K562 (cell line): ENCODE data around the gene RASGEF1C. TPM values are rescaled to one million over a fixed set of nuclear protein-coding genes. Genes with fewer than 3 reads are reported as not detected.

Source experiments
- BDP1 ChIP-seq: IDR thresholded peaks from 3 replicates; pipeline ENCODE4 v1.6.1; 2011; ENCODE audit not compliant: insufficient read length, insufficient read depth
- BHLHE40 ChIP-seq: IDR thresholded peaks from 2 replicates; pipeline ENCODE4 v1.6.1; 2011; ENCODE audit warnings: low read length, improper control_type of control experiment
- CTCF ChIP-seq, 3 experiments: IDR thresholded peaks in 2 of 3; conservative IDR thresholded peaks in 1 of 3; 2 replicates each; pipeline ENCODE4 v1.5.1; 2011 to 2012; ENCODE audit warnings: low read length in 3 of 3, mild to moderate bottlenecking in 3 of 3, control low read depth in 2 of 3, improper control_type of control experiment in 1 of 3, inconsistent platforms in 1 of 3, low read depth in 1 of 3, mixed read lengths in 1 of 3, moderate library complexity in 1 of 3; ENCODE audit not compliant: insufficient read depth in 2 of 3
- DDX20 ChIP-seq: fragments of 450-650 bp; IDR thresholded peaks from 2 replicates; pipeline ENCODE4 v1.6.1; 2016; ENCODE audit warnings: missing genetic modification characterization, low read depth, mild to moderate bottlenecking, missing compliant biosample characterization, moderate library complexity
- PRDM10 ChIP-seq: fragments of 450-650 bp; IDR thresholded peaks from 2 replicates; pipeline ENCODE4 v1.6.1; 2018; ENCODE audit not compliant: partially characterized antibody
- RBFOX2 ChIP-seq: fragments of 200-400 bp; formaldehyde crosslinking; IDR thresholded peaks from 2 replicates; pipeline ENCODE4 v1.6.1; 2017; ENCODE audit warnings: low read depth, mild to moderate bottlenecking, low read length, moderate library complexity
- SMAD4 ChIP-seq: fragments of 250-450 bp; sonication (Bioruptor Pico); conservative IDR thresholded peaks from 2 replicates; pipeline ENCODE4 v1.8.0; 2021; ENCODE audit warnings: inconsistent platforms, mild to moderate bottlenecking, moderate library complexity
- SPI1 ChIP-seq: IDR thresholded peaks from 2 replicates; pipeline ENCODE4 v1.6.1; 2011; ENCODE audit warnings: low read depth, low read length, control low read depth, borderline replicate concordance
- TCF7 ChIP-seq: sonication (generic); IDR thresholded peaks from 2 replicates; pipeline ENCODE4 v1.6.1; 2016; ENCODE audit warnings: antibody characterized with exemption, borderline replicate concordance
- polyA plus RNA-seq, 8 experiments: library from polyadenylated mRNA; depleted of rRNA in 4 of 8; stranded (reverse) in 5 of 8; unstranded in 3 of 8; fragments of >200 nt; fragmentation: Nextera tagmentation in 2 of 8; fragmentation: Illumina TruSeq in 1 of 8; extraction: Ambion mirVana in 2 of 8; extraction: Trizol in 1 of 8; gene quantifications; 2 replicates each; pipeline versions ENCODE4 v1.2.1 to v1.2.3, GENCODE V29; 2011 to 2014; ENCODE audit warnings: inconsistent platforms in 1 of 8, missing spikeins in 1 of 8
- total RNA-seq, 7 experiments: library from RNA; depleted of rRNA in 6 of 7; stranded (reverse); fragments of >200 nt in 6 of 7; fragmentation: Illumina TruSeq in 2 of 7; extraction: Trizol in 2 of 7; gene quantifications; 2 replicates each; pipeline versions ENCODE4 v1.2.1 to v1.2.3, GENCODE V29; 2011 to 2021; ENCODE audit warnings: low replicate concordance in 1 of 7
- TF ChIP-seq, protein P1 (sequence below): fragments of 250-450 bp; sonication (Bioruptor Pico); IDR thresholded peaks from 2 replicates; pipeline ENCODE4 v1.4.0; 2020
- TF ChIP-seq, protein P2 (sequence below), 2 experiments: fragments of 450-650 bp in 1 of 2; sonication (generic) in 1 of 2; formaldehyde crosslinking in 1 of 2; IDR thresholded peaks; 2 replicates each; pipeline versions ENCODE4 v1.7.1 to v1.9.0; 2016 to 2022; ENCODE audit warnings: inconsistent platforms in 1 of 2, mild to moderate bottlenecking in 1 of 2, missing genetic modification reagents in 1 of 2

The RASGEF1C gene
- total and polyA plus RNA-seq, 9 of the 15 experiments (the other 6 are each of a cell fraction or from before 2014, with no cell fraction given) = 0.04 to 1.1 (median 0.21) TPM; not detected in 4

GRCh38 chr5:180105827-180106312 is 103.1 kb downstream of the RASGEF1C start (continued):
- TF ChIP-seq RBFOX2 (peak; percentile 42; the same call in 1 of the 2 replicates), BDP1 (no peak), DDX20 (tag) (peak; percentile 69; the same call in 1 of the 2 replicates), SPI1 (peak; percentile 35; the same call in 1 of the 2 replicates), SMAD4 (CRISPR knock-in tag) (0 out of 2 replicates have a peak, but pooled peaks have one; percentile 51), TCF7 (no peak), BHLHE40 (no peak), PRDM10 (no peak), CTCF (IDR thresholded peaks at IDR 0.05 in 2 of 3, conservative IDR thresholded peaks at IDR 0.05 in 1 of 3; ENCODE audit: insufficient read depth in 2 of 3, low read depth in 1 of 3, low read length in 3 of 3) (no peak)
- TF ChIP-seq, protein P1, sequence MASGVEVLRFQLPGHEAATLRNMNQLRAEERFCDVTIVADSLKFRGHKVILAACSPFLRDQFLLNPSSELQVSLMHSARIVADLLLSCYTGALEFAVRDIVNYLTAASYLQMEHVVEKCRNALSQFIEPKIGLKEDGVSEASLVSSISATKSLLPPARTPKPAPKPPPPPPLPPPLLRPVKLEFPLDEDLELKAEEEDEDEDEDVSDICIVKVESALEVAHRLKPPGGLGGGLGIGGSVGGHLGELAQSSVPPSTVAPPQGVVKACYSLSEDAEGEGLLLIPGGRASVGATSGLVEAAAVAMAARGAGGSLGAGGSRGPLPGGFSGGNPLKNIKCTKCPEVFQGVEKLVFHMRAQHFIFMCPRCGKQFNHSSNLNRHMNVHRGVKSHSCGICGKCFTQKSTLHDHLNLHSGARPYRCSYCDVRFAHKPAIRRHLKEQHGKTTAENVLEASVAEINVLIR (CRISPR knock-in tag) = peak; percentile 45; the same call in 1 of the 2 replicates
- TF ChIP-seq, protein P2, sequence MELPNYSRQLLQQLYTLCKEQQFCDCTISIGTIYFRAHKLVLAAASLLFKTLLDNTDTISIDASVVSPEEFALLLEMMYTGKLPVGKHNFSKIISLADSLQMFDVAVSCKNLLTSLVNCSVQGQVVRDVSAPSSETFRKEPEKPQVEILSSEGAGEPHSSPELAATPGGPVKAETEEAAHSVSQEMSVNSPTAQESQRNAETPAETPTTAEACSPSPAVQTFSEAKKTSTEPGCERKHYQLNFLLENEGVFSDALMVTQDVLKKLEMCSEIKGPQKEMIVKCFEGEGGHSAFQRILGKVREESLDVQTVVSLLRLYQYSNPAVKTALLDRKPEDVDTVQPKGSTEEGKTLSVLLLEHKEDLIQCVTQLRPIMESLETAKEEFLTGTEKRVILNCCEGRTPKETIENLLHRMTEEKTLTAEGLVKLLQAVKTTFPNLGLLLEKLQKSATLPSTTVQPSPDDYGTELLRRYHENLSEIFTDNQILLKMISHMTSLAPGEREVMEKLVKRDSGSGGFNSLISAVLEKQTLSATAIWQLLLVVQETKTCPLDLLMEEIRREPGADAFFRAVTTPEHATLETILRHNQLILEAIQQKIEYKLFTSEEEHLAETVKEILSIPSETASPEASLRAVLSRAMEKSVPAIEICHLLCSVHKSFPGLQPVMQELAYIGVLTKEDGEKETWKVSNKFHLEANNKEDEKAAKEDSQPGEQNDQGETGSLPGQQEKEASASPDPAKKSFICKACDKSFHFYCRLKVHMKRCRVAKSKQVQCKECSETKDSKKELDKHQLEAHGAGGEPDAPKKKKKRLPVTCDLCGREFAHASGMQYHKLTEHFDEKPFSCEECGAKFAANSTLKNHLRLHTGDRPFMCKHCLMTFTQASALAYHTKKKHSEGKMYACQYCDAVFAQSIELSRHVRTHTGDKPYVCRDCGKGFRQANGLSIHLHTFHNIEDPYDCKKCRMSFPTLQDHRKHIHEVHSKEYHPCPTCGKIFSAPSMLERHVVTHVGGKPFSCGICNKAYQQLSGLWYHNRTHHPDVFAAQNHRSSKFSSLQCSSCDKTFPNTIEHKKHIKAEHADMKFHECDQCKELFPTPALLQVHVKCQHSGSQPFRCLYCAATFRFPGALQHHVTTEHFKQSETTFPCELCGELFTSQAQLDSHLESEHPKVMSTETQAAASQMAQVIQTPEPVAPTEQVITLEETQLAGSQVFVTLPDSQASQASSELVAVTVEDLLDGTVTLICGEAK (IDR thresholded peaks at IDR 0.05) = peak; percentile 76
- TF ChIP-seq, protein P2 (CRISPR knock-in tag; IDR thresholded peaks at IDR 0.05) = no peak
